Measurements from ENCODE around the gene CDH7.

CDH7 gene

DNA sequence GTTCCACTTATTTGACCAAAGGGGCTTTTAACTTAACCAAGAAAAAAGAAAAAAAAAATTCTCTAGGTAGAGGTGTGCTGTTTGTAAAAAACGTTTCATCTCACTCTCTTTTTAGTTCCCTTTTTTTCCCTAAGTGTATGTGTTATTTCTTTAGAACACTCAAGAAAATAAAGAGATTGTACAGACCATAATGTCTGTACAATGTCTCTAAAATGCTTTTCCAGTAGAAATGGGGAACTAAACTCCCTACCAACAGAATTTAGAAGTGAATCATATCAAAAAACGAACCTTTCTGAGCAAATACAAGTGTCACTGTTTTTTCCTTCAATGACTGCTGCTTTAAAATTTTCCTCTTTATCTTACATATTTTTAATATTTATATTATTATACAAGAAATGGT is 72.0 kb downstream of the CDH7 start:
- DNase-seq, result no peak
- H3K14ac ChIP-seq (ENCODE audit: low read length in 2 of 2), result no peak overlapping the region
- no peak overlapping the region for H2AFZ ChIP-seq (ENCODE audit: low read depth, low read length)
- no peak overlapping the region for H2BK15ac ChIP-seq (ENCODE audit: low read depth, poor library complexity, severe bottlenecking)
- H2BK12ac ChIP-seq (ENCODE audit: low read length in 2 of 2), result no peak overlapping the region
- no peak overlapping the region for H4K8ac ChIP-seq (ENCODE audit: low read length)
- no peaks in the 10 kb centered on the region for H3K36me3 ChIP-seq (ENCODE audit: control insufficient read depth in 1 of 2, insufficient read depth in 2 of 2, low read depth in 1 of 2, low read length in 2 of 2)
- WGBS, result no CpG with 5 or more reads among the region's 2 CpGs
- no peak overlapping the region for H3K27ac ChIP-seq (ENCODE audit: low read length, poor library complexity, severe bottlenecking)
- no peak overlapping the region for H2BK5ac ChIP-seq (ENCODE audit: low read depth, low read length, poor library complexity, severe bottlenecking)
- H3K9me3 ChIP-seq (ENCODE audit: control insufficient read depth, low read length), result no peaks in the 10 kb centered on the region
- no peak overlapping the region for H2AK5ac ChIP-seq (ENCODE audit: low read length, severe bottlenecking)
- H3K4me3 ChIP-seq (ENCODE audit: insufficient read depth in 1 of 2, low read depth in 1 of 2, low read length in 2 of 2), result no peak overlapping the region
- H3K18ac ChIP-seq (ENCODE audit: low read depth in 1 of 2, low read length in 2 of 2), result no peak overlapping the region
- H2BK120ac ChIP-seq (ENCODE audit: low read depth, low read length), result no peak overlapping the region
- no peak overlapping the region for H3K4ac ChIP-seq (ENCODE audit: low read depth in 1 of 2, low read length in 2 of 2)
- H3K4me1 ChIP-seq (ENCODE audit: control insufficient read depth, insufficient read depth, low read depth, low read length), result no peaks in the 10 kb centered on the region
- H3K23ac ChIP-seq (ENCODE audit: low read length in 2 of 2), result no peak overlapping the region
- no peak overlapping the region for H3K9ac ChIP-seq (ENCODE audit: low read length)
- H3K27me3 ChIP-seq (ENCODE audit: control insufficient read depth in 1 of 2, insufficient read depth in 1 of 2, low read length in 2 of 2), result no peaks in the 10 kb centered on the region
- H3K79me1 ChIP-seq (replicated peaks; ENCODE audit: low read length, poor library complexity, severe bottlenecking), result no peaks in the 10 kb centered on the region
- no peak overlapping the region for H4K91ac ChIP-seq (ENCODE audit: low read length)
- H3K4me2 ChIP-seq (ENCODE audit: low read length, poor library complexity, severe bottlenecking), result no peak overlapping the region

DNA sequence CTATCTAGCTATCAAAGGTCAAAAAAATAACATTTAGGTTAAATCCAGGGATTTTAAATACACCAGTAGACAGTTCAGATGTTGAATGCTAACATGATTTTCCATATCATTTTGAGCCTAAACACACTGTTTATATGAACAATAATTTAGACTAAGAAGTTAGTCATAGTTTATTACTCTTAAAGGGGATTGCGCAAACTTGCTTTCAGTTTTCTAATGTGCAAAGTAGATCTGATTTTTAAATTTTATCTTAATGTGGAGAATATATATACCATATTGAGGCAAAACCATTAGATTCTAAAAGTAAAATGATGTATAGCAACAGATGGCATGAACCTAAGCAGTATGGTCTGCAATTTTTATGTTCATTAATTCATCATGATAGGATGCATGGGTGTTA is 76.6 kb downstream of the CDH7 start:
- H3K4ac ChIP-seq (ENCODE audit: low read depth in 1 of 2, low read length in 2 of 2), result no peak overlapping the region
- no peak overlapping the region for H3K27ac ChIP-seq (ENCODE audit: low read length, poor library complexity, severe bottlenecking)
- no peaks in the 10 kb centered on the region for H3K4me1 ChIP-seq (ENCODE audit: control insufficient read depth, insufficient read depth, low read depth, low read length)
- no CpG with 5 or more reads among the region's 1 CpG for WGBS
- H4K91ac ChIP-seq (ENCODE audit: low read length), result no peak overlapping the region
- no peak overlapping the region for H2BK5ac ChIP-seq (ENCODE audit: low read depth, low read length, poor library complexity, severe bottlenecking)
- H3K79me1 ChIP-seq (replicated peaks; ENCODE audit: low read length, poor library complexity, severe bottlenecking), result no peaks in the 10 kb centered on the region
- H2AFZ ChIP-seq (ENCODE audit: low read depth, low read length), result no peak overlapping the region
- H3K18ac ChIP-seq (ENCODE audit: low read depth in 1 of 2, low read length in 2 of 2), result no peak overlapping the region
- no peak overlapping the region for H2BK120ac ChIP-seq (ENCODE audit: low read depth, low read length)
- no peak overlapping the region for H2BK12ac ChIP-seq (ENCODE audit: low read length in 2 of 2)
- no peak overlapping the region for H3K23ac ChIP-seq (ENCODE audit: low read length in 2 of 2)
- no peaks in the 10 kb centered on the region for H3K36me3 ChIP-seq (ENCODE audit: control insufficient read depth in 1 of 2, insufficient read depth in 2 of 2, low read depth in 1 of 2, low read length in 2 of 2)
- no peak overlapping the region for H3K4me3 ChIP-seq (ENCODE audit: insufficient read depth in 1 of 2, low read depth in 1 of 2, low read length in 2 of 2)
- no peak overlapping the region for H4K8ac ChIP-seq (ENCODE audit: low read length)
- no peak overlapping the region for H2BK15ac ChIP-seq (ENCODE audit: low read depth, poor library complexity, severe bottlenecking)
- no peak overlapping the region for H3K14ac ChIP-seq (ENCODE audit: low read length in 2 of 2)
- H3K27me3 ChIP-seq (ENCODE audit: control insufficient read depth in 1 of 2, insufficient read depth in 1 of 2, low read length in 2 of 2), result no peaks in the 10 kb centered on the region
- H3K9me3 ChIP-seq (ENCODE audit: control insufficient read depth, low read length), result no peaks in the 10 kb centered on the region
- H3K4me2 ChIP-seq (ENCODE audit: low read length, poor library complexity, severe bottlenecking), result no peak overlapping the region
- no peak overlapping the region for H3K9ac ChIP-seq (ENCODE audit: low read length)
- DNase-seq, result peak; percentile 6
- no peak overlapping the region for H2AK5ac ChIP-seq (ENCODE audit: low read length, severe bottlenecking)

DNA sequence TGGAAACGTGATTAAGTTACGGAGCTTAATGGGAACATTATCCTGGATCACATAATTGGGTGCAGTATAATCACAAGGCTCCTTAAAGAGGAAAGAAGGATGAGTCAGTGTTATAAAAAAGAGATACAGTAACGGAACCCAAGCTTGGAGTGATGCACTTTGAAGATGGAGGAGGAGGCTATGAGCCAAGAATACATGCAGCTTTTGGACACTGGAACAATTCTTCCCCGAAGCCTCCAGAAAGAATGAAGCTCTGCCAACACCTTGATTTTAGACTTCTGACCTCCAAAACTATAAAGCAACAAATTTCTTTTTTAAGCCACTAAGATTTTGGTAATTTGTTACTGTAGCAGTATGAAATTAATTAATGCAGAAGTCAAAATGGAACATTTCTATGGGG is 85.1 kb downstream of the CDH7 start:
- H3K4ac ChIP-seq (ENCODE audit: low read depth in 1 of 2, low read length in 2 of 2), result no peak overlapping the region
- H3K4me3 ChIP-seq (ENCODE audit: insufficient read depth in 1 of 2, low read depth in 1 of 2, low read length in 2 of 2), result no peak overlapping the region

DNA sequence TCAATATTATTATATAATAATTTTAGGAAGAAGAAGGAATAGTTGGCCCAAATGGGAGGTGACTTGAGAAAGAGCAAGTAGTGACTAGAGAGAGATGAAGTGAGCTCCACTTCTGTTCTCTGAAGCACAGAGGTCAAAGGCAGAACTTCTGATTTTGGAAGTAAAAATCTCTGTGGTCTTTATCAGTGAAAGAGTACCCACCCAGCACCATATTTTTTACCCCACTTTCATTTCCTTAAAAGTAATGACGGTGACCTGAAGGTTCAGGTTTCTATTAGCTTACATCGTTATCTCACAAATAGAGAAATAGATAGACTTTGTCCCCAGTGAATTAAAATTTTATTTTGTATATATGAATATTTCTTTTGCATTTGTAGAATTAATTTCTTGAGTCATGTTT is 95.3 kb downstream of the CDH7 start:
- Histone ChIP-seq H3K9ac (ENCODE audit: low read length) (no peak overlapping the region), H3K9me3 (ENCODE audit: control insufficient read depth, low read length) (no peaks in the 10 kb centered on the region), H2AK5ac (ENCODE audit: low read length, severe bottlenecking) (no peak overlapping the region), H4K8ac (ENCODE audit: low read length) (no peak overlapping the region), H3K4ac (ENCODE audit: low read depth in 1 of 2, low read length in 2 of 2) (no peak overlapping the region), H3K4me3 (ENCODE audit: insufficient read depth in 1 of 2, low read depth in 1 of 2, low read length in 2 of 2) (no peak overlapping the region), H3K23ac (ENCODE audit: low read length in 2 of 2) (no peak overlapping the region), H4K91ac (ENCODE audit: low read length) (no peak overlapping the region), H3K14ac (ENCODE audit: low read length in 2 of 2) (no peak overlapping the region), H2BK5ac (ENCODE audit: low read depth, low read length, poor library complexity, severe bottlenecking) (no peak overlapping the region), H3K4me2 (ENCODE audit: low read length, poor library complexity, severe bottlenecking) (no peak overlapping the region), H2AFZ (ENCODE audit: low read depth, low read length) (no peak overlapping the region), H3K27me3 (ENCODE audit: control insufficient read depth in 1 of 2, insufficient read depth in 1 of 2, low read length in 2 of 2) (no peaks in the 10 kb centered on the region), H2BK15ac (ENCODE audit: low read depth, poor library complexity, severe bottlenecking) (no peak overlapping the region), H2BK120ac (ENCODE audit: low read depth, low read length) (no peak overlapping the region), H3K36me3 (ENCODE audit: control insufficient read depth in 1 of 2, insufficient read depth in 2 of 2, low read depth in 1 of 2, low read length in 2 of 2) (no peaks in the 10 kb centered on the region), H2BK12ac (ENCODE audit: low read length in 2 of 2) (no peak overlapping the region), H3K18ac (ENCODE audit: low read depth in 1 of 2, low read length in 2 of 2) (no peak overlapping the region), H3K27ac (ENCODE audit: low read length, poor library complexity, severe bottlenecking) (no peak overlapping the region), H3K4me1 (ENCODE audit: control insufficient read depth, insufficient read depth, low read depth, low read length) (no peaks in the 10 kb centered on the region), H3K79me1 (replicated peaks; ENCODE audit: low read length, poor library complexity, severe bottlenecking) (no peaks in the 10 kb centered on the region)
- no peak for DNase-seq
- no CpG with 5 or more reads among the region's 2 CpGs for WGBS

More for the DNA sequence above, 85.1 kb downstream of the CDH7 start:
- Histone ChIP-seq H3K4me1 (ENCODE audit: control insufficient read depth, insufficient read depth, low read depth, low read length) (no peaks in the 10 kb centered on the region), H3K14ac (ENCODE audit: low read length in 2 of 2) (no peak overlapping the region), H3K36me3 (ENCODE audit: control insufficient read depth in 1 of 2, insufficient read depth in 2 of 2, low read depth in 1 of 2, low read length in 2 of 2) (no peaks in the 10 kb centered on the region), H4K8ac (ENCODE audit: low read length) (no peak overlapping the region), H3K18ac (ENCODE audit: low read depth in 1 of 2, low read length in 2 of 2) (no peak overlapping the region), H3K4me2 (ENCODE audit: low read length, poor library complexity, severe bottlenecking) (no peak overlapping the region), H3K27ac (ENCODE audit: low read length, poor library complexity, severe bottlenecking) (no peak overlapping the region), H2AK5ac (ENCODE audit: low read length, severe bottlenecking) (no peak overlapping the region), H3K23ac (ENCODE audit: low read length in 2 of 2) (no peak overlapping the region), H3K9me3 (ENCODE audit: control insufficient read depth, low read length) (peaks cover 13% of the 10 kb centered on the region), H2AFZ (ENCODE audit: low read depth, low read length) (no peak overlapping the region), H2BK5ac (ENCODE audit: low read depth, low read length, poor library complexity, severe bottlenecking) (no peak overlapping the region), H4K91ac (ENCODE audit: low read length) (no peak overlapping the region), H2BK120ac (ENCODE audit: low read depth, low read length) (no peak overlapping the region), H3K9ac (ENCODE audit: low read length) (no peak overlapping the region), H2BK15ac (ENCODE audit: low read depth, poor library complexity, severe bottlenecking) (no peak overlapping the region), H3K79me1 (replicated peaks; ENCODE audit: low read length, poor library complexity, severe bottlenecking) (no peaks in the 10 kb centered on the region), H2BK12ac (ENCODE audit: low read length in 2 of 2) (no peak overlapping the region), H3K27me3 (ENCODE audit: control insufficient read depth in 1 of 2, insufficient read depth in 1 of 2, low read length in 2 of 2) (no peaks in the 10 kb centered on the region)
- whole genome bisulfite sequencing, result 79% methylated on average over 3 of the region's 4 CpGs
- DNase-seq, result no peak

All from mesenchymal stem cell (in vitro differentiated cells and primary cell).